Left lung (tissue), 10 donors: ENCODE results near the gene DCP1B. TPM values are rescaled to one million over a fixed set of nuclear protein-coding genes. Genes with fewer than 3 reads are reported as not detected.
A peak's percentile ranks its signal among the peaks of the same experiment; 100 is the strongest.

ENCODE experiments used
- ATAC-seq: fragments of 200-7000 bp; cut with Tn5 transposase; one replicate; pipeline ENCODE4 v1.9.1; 2020; ENCODE audit warnings: moderate library complexity
- DNase-seq, 4 donors: peaks; one replicate each; pipeline ENCODE4 v3.0.0-alpha.2; 2013 to 2020
- H3K27ac ChIP-seq, 2 donors: fragments of 200-600 bp; sonication (generic) in 1 of 2; one replicate each; pipeline versions ENCODE4 v1.5.0 to v1.8.0; 2020 to 2021
- H3K27me3 ChIP-seq, 2 donors: fragments of 200-600 bp; sonication (generic) in 1 of 2; one replicate each; pipeline versions ENCODE4 v1.5.0 to v1.8.0; 2020 to 2021
- H3K36me3 ChIP-seq, 2 donors: fragments of 200-600 bp; sonication (generic) in 1 of 2; one replicate each; pipeline versions ENCODE4 v1.5.0 to v1.8.0; 2020 to 2021
- H3K4me1 ChIP-seq, 2 donors: fragments of 200-600 bp; one replicate each; pipeline ENCODE4 v1.8.0; 2021
- H3K4me3 ChIP-seq, 2 donors: fragments of 200-600 bp; sonication (generic) in 1 of 2; one replicate each; pipeline versions ENCODE4 v1.5.0 to v1.8.0; 2020 to 2021; ENCODE audit warnings: mild to moderate bottlenecking in 1 of 2
- H3K9me3 ChIP-seq, 2 donors: fragments of 200-600 bp; sonication (generic) in 1 of 2; one replicate each; pipeline versions ENCODE4 v1.5.0 to v1.8.0; 2020 to 2021
- CTCF ChIP-seq, 2 donors: fragments of 200-600 bp; sonication (generic) in 1 of 2; IDR thresholded peaks; one replicate each; pipeline versions ENCODE4 v1.5.0 to v1.8.0; 2021; ENCODE audit warnings: antibody characterized with exemption in 2 of 2
- intact Hi-C, 2 donors: fragments of 100-400 bp; cut with DNase I; formaldehyde crosslinking; loops; one replicate each; pipeline versions ENCODE4 v1.11.2 to v1.14.2; 2022
- polyA plus RNA-seq, 6 donors: library from polyadenylated mRNA; unstranded; fragments of 120-200 nt; gene quantifications; one replicate each; pipeline ENCODE4 v1.2.1, GENCODE V29; 2013; ENCODE audit not compliant: insufficient read length in 6 of 6
- total RNA-seq, 2 donors: library from RNA; stranded (reverse); fragmentation: NEBNext Ultra II Directional; extraction: Animal tissue kit (Norgen Biotek cat#: 25700); gene quantifications; one replicate each; pipeline ENCODE4 v1.2.1, GENCODE V29; 2021
- donor health status: DM: no; HTN: yes; CAD: no.
- donor health status: DM: no; HTN: no; CAD: no.

Gene DCP1B
- total and polyA plus RNA-seq, 8 donors = 9.8 to 33.4 (median 28.5) TPM

DNA sequence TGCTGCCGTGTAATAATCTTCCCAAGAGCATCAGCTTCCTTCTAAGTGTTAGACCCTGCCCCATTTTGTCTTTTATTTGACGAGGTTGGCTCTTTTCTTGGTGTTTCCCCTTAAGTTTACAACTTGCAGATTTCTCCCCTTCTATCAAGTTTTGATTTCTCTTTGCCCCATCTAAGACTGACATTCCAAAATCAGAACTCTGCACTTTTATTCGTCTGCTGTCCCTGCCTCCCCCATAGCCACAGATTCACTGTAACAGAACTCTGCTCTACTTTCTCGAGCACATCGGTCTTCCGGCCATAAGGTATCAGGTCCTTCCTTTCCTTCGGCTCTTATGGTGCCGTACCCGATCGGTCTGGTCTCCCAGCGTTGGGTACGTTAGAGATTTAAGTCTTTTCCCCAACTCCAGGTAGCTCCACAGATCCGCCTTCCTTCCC lies 563 bp downstream of the DCP1B start:
- H3K27ac ChIP-seq = peak overlapping the region; percentile 91
- peak overlapping the region; percentile 76 to 84 for H3K4me3 ChIP-seq
- DNase-seq (no peak), ATAC-seq (peak; percentile 51)
- H3K4me1 ChIP-seq = peaks cover 7 to 18% of the 10 kb centered on the region in 2 donors
- intact Hi-C loops = no loop called here
- H3K36me3 ChIP-seq = no peaks in the 10 kb centered on the region
- no peaks in the 10 kb centered on the region for H3K9me3 ChIP-seq
- TF ChIP-seq CTCF (IDR thresholded peaks at IDR 0.05) = no peak
- H3K27me3 ChIP-seq = no peaks in the 10 kb centered on the region

GRCh38 chr12:1995205-1995896 lies 8.9 kb downstream of the DCP1B start:
- intact Hi-C loops = no loop called here
- ATAC-seq = no peak
- H3K9me3 ChIP-seq = no peaks in the 10 kb centered on the region
- TF ChIP-seq CTCF (IDR thresholded peaks at IDR 0.05) = no peak
- no peak for DNase-seq
- H3K27me3 ChIP-seq = no peaks in the 10 kb centered on the region
- H3K4me3 ChIP-seq = no peak overlapping the region
- peaks cover 4 to 10% of the 10 kb centered on the region in 2 donors for H3K36me3 ChIP-seq
- peaks cover 0 to 13% of the 10 kb centered on the region in 2 donors for H3K4me1 ChIP-seq
- no peak overlapping the region for H3K27ac ChIP-seq

DNA sequence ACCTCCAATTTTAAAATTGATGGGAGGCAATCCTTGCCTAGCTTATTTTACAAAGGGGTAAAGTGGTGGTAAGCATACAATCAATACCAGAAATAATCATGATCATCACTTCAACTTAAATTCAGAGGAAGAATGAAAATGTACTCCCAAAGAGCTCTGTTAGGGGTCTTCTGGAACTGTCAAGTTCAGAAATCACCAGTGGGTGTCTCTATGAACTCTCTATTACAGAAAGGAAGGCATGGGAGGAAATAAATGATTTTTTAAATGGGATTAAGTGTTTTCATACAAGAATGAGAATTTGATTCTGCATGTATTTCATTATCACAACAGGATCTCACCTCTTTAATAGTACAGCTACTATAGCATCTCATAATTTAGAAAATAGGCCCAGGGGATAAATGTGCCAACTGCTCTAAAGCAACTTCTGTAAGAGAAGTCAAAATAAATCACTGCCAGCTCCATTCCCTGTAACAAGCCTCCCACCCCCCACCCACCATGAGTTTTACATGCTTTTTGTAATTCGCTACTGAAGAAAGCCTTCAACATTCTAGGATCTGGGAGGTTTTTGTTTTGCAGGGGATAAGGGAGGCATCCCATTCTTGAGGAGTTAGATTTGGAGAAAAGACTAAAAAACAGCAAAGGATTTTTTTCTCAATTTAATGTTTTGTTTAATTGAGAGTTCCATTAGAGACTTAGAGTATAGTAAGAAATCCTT lies 9.7 kb downstream of the DCP1B start:
- TF ChIP-seq CTCF (IDR thresholded peaks at IDR 0.05) = no peak
- no peaks in the 10 kb centered on the region for H3K27me3 ChIP-seq
- peaks cover 4 to 10% of the 10 kb centered on the region in 2 donors for H3K36me3 ChIP-seq
- intact Hi-C loops = no loop called here
- peaks cover 0 to 13% of the 10 kb centered on the region in 2 donors for H3K4me1 ChIP-seq
- H3K27ac ChIP-seq = peak overlapping the region; percentile 6 to 57
- ATAC-seq (no peak), DNase-seq (no peak)
- no peaks in the 10 kb centered on the region for H3K9me3 ChIP-seq
- H3K4me3 ChIP-seq = no peak overlapping the region

- peaks cover 4 to 10% of the 10 kb centered on the region in 2 donors for H3K36me3 ChIP-seq
- peak in 2 of 4 donors; percentile 78 to 88 for DNase-seq
- H3K4me1 ChIP-seq = peaks cover 0 to 13% of the 10 kb centered on the region in 2 donors
- H3K27ac ChIP-seq = peak overlapping the region; percentile 6 to 57
- H3K4me3 ChIP-seq = no peak overlapping the region
- no peaks in the 10 kb centered on the region for H3K9me3 ChIP-seq
- peak; percentile 22 for ATAC-seq
- no peak for TF ChIP-seq CTCF (IDR thresholded peaks at IDR 0.05)
- H3K27me3 ChIP-seq = no peaks in the 10 kb centered on the region
- intact Hi-C loops = no loop called here
These were observed 10.3 kb downstream of the DCP1B start for GRCh38 chr12:1993871-1994371.

DNA sequence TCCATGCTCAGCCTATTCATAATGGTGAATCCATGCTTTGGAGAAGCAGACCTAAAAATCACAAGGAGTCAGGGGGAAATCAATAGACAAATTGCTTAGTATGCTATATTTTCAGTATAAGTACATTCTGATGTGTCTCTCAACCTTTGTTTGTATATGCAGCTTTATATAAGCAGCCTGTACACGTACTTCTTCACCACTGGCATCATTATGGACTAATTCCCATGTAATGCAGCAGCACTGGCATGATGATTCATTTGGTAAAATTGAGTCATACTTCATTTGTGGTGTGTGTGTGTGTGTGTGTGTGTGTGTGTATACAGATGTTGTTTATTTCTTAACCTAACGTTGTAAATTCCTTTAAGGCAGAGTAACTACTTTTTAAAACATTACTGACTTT lies 10.9 kb downstream of the DCP1B start:
- Histone ChIP-seq H3K36me3 (peaks cover 4 to 10% of the 10 kb centered on the region in 2 donors), H3K27me3 (no peaks in the 10 kb centered on the region), H3K9me3 (no peaks in the 10 kb centered on the region), H3K4me3 (no peak overlapping the region), H3K27ac (peak overlapping the region in 1 of 2 donors; percentile 57), H3K4me1 (peaks cover 0 to 13% of the 10 kb centered on the region in 2 donors)
- ATAC-seq = peak; percentile 35
- TF ChIP-seq CTCF (IDR thresholded peaks at IDR 0.05) = no peak
- intact Hi-C loops = no loop called here
- DNase-seq = no peak
